WTC11 (cell line): ENCODE results near the gene NOP10. TPM values are rescaled to one million over a fixed set of nuclear protein-coding genes. Genes with fewer than 3 reads are reported as not detected.

Source experiments
- ATAC-seq: fragments of 200-7000 bp; cut with Tn5 transposase; 2 replicates; pipeline ENCODE4 v1.10.0; 2021; ENCODE audit warnings: mild to moderate bottlenecking, moderate library complexity
- CTCF ChIA-PET: fragments of 300-600 bp; sonication (Branson Sonifier 250); formaldehyde crosslinking; loops from one replicate; lab custom pipeline; 2021; ENCODE audit warnings: antibody characterized with exemption; lab: Charles Lee
- POLR2A ChIA-PET: fragments of 350-600 bp; sonication (Branson Sonifier 250); formaldehyde crosslinking; loops from one replicate; lab custom pipeline; 2021; ENCODE audit warnings: antibody characterized with exemption; lab: Charles Lee
- DNase-seq: peaks from one replicate; pipeline ENCODE4 v3.0.0; 2021; ENCODE audit warnings: low spot score
- H3K27ac Mint-ChIP-seq: 2 replicates; pipeline ENCODE4 v1.8.0; 2021; ENCODE audit warnings: mixed read lengths
- H3K27me3 Mint-ChIP-seq: 2 replicates; pipeline ENCODE4 v1.8.0; 2021; ENCODE audit warnings: low read depth, mild to moderate bottlenecking, moderate library complexity, mixed read lengths
- H3K36me3 Mint-ChIP-seq: 2 replicates; pipeline ENCODE4 v1.8.0; 2021; ENCODE audit warnings: mixed read lengths
- H3K4me1 Mint-ChIP-seq: 2 replicates; pipeline ENCODE4 v1.8.0; 2022; ENCODE audit warnings: mixed read lengths
- H3K4me3 Mint-ChIP-seq: 2 replicates; pipeline ENCODE4 v1.8.0; 2021; ENCODE audit warnings: mild to moderate bottlenecking, moderate library complexity, mixed read lengths
- H3K9me3 Mint-ChIP-seq: 2 replicates; pipeline ENCODE4 v1.8.0; 2021; ENCODE audit warnings: mixed read lengths
- CBFB ChIP-seq: sonication (generic); formaldehyde crosslinking; IDR thresholded peaks from 2 replicates; pipeline ENCODE4 v1.8.1; 2022; ENCODE audit warnings: mild to moderate bottlenecking, low read depth, missing genetic modification reagents
- EMX1 ChIP-seq: fragments of 250-450 bp; sonication (Bioruptor Pico); IDR thresholded peaks from 2 replicates; pipeline ENCODE4 v1.8.0; 2021; ENCODE audit warnings: mild to moderate bottlenecking
- FOXP1 ChIP-seq: sonication (generic); formaldehyde crosslinking; IDR thresholded peaks from 2 replicates; pipeline ENCODE4 v1.8.0; 2022; ENCODE audit warnings: missing genetic modification reagents, mild to moderate bottlenecking, moderate library complexity, borderline replicate concordance
- NFE2L1 ChIP-seq: sonication (generic); formaldehyde crosslinking; IDR thresholded peaks from 2 replicates; pipeline ENCODE4 v1.8.1; 2023; ENCODE audit warnings: missing genetic modification reagents
- NR2C2 ChIP-seq: sonication (generic); formaldehyde crosslinking; IDR thresholded peaks from 2 replicates; pipeline ENCODE4 v1.8.0; 2022; ENCODE audit warnings: mild to moderate bottlenecking, missing genetic modification reagents
- ZBTB21 ChIP-seq: sonication (generic); formaldehyde crosslinking; IDR thresholded peaks from 2 replicates; pipeline ENCODE4 v1.8.1; 2023; ENCODE audit warnings: mild to moderate bottlenecking, missing genetic modification reagents, borderline replicate concordance
- ZNF232 ChIP-seq: sonication (generic); formaldehyde crosslinking; IDR thresholded peaks from 2 replicates; pipeline ENCODE4 v1.8.0; 2022; ENCODE audit warnings: mild to moderate bottlenecking, missing genetic modification reagents
- ZNF396 ChIP-seq: fragments of 250-450 bp; sonication (Bioruptor Pico); IDR thresholded peaks from 2 replicates; pipeline ENCODE4 v1.8.0; 2021; ENCODE audit warnings: mild to moderate bottlenecking, moderate library complexity, borderline replicate concordance
- total RNA-seq: library from RNA; stranded (reverse); gene quantifications from 3 replicates; pipeline ENCODE4 v1.2.3, GENCODE V29; 2021
- TF ChIP-seq, protein P1 (sequence below): sonication (generic); formaldehyde crosslinking; IDR thresholded peaks from 2 replicates; pipeline ENCODE4 v1.8.0; 2022; ENCODE audit warnings: mild to moderate bottlenecking, missing genetic modification reagents
- TF ChIP-seq, protein P2 (sequence below): sonication (generic); formaldehyde crosslinking; IDR thresholded peaks from 2 replicates; pipeline ENCODE4 v1.8.1; 2023; ENCODE audit warnings: mild to moderate bottlenecking, missing genetic modification reagents, moderate library complexity
- TF ChIP-seq, protein P3 (sequence below): sonication (generic); formaldehyde crosslinking; IDR thresholded peaks from 2 replicates; pipeline ENCODE4 v1.8.0; 2023; ENCODE audit warnings: mild to moderate bottlenecking, missing genetic modification reagents
- TF ChIP-seq, protein P4 (sequence below): fragments of 250-450 bp; sonication (Bioruptor Pico); IDR thresholded peaks from 2 replicates; pipeline ENCODE4 v1.9.0; 2021; ENCODE audit warnings: mild to moderate bottlenecking, borderline replicate concordance
- TF ChIP-seq, protein P5 (sequence below): fragments of 250-450 bp; sonication (Bioruptor Pico); IDR thresholded peaks from 2 replicates; pipeline ENCODE4 v1.9.0; 2021; ENCODE audit warnings: mild to moderate bottlenecking
- TF ChIP-seq, protein P6 (sequence below): fragments of 250-450 bp; sonication (Bioruptor Pico); IDR thresholded peaks from 2 replicates; pipeline ENCODE4 v1.9.0; 2021; ENCODE audit warnings: mild to moderate bottlenecking
- TF ChIP-seq, protein P7 (sequence below): sonication (generic); formaldehyde crosslinking; IDR thresholded peaks from 2 replicates; pipeline ENCODE4 v1.8.1; 2023; ENCODE audit warnings: mild to moderate bottlenecking, missing genetic modification reagents
- TF ChIP-seq, protein P8 (sequence below): sonication (generic); formaldehyde crosslinking; IDR thresholded peaks from 2 replicates; pipeline ENCODE4 v1.8.0; 2022; ENCODE audit warnings: mild to moderate bottlenecking, missing genetic modification reagents

NOP10 gene
- total RNA-seq, 1 experiment from 2014 or later: 220 TPM

DNA sequence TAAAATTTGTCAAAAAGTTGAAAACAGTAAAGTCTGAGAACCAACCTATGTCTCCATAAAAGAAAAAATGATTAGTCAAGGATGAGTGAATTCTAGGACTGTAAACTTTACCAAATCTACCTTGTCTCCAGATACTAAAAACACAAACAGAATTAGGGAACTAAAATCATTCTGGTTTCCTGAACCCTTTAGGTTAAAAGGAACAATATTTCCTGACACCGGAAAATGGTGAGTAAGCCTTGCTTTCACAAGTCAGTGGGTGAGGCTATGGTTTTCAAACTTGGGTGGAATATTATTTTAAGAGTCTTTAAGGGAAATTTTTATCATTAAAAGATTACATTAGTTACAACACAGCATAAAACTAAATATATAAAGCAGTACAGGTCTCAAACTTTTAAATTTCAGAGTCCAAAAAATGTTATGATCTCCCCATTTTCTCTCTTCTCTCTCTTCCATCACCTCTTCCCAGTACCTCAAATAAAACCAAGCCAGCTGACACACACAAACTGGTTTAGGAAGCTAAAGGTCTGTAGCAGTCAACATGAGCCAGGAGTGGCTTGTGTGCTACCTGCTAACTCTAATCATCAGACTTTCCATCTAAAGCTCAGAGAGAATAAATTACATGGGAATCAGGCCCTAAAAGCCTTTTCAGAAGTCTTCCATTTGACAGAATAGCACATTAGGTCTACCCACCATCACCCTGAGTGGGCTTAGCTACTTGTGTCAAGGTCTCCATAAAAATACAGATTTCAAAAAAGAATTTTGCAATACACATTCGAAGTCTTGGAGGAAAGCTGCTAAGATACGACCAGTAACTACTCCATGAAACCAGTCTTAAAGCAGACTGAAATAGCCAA is 7.5 kb downstream of the NOP10 start:
- TF ChIP-seq NFE2L1 (CRISPR knock-in tag) (no peak), ZBTB21 (CRISPR knock-in tag) (no peak), EMX1 (CRISPR knock-in tag) (no peak), NR2C2 (CRISPR knock-in tag) (no peak), ZNF396 (CRISPR knock-in tag) (no peak), FOXP1 (no peak)
- TF ChIP-seq, protein P1, sequence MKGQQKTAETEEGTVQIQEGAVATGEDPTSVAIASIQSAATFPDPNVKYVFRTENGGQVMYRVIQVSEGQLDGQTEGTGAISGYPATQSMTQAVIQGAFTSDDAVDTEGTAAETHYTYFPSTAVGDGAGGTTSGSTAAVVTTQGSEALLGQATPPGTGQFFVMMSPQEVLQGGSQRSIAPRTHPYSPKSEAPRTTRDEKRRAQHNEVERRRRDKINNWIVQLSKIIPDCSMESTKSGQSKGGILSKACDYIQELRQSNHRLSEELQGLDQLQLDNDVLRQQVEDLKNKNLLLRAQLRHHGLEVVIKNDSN: no peak
- TF ChIP-seq, protein P2, sequence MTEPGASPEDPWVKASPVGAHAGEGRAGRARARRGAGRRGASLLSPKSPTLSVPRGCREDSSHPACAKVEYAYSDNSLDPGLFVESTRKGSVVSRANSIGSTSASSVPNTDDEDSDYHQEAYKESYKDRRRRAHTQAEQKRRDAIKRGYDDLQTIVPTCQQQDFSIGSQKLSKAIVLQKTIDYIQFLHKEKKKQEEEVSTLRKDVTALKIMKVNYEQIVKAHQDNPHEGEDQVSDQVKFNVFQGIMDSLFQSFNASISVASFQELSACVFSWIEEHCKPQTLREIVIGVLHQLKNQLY (CRISPR knock-in tag): no peak
- TF ChIP-seq, protein P3, sequence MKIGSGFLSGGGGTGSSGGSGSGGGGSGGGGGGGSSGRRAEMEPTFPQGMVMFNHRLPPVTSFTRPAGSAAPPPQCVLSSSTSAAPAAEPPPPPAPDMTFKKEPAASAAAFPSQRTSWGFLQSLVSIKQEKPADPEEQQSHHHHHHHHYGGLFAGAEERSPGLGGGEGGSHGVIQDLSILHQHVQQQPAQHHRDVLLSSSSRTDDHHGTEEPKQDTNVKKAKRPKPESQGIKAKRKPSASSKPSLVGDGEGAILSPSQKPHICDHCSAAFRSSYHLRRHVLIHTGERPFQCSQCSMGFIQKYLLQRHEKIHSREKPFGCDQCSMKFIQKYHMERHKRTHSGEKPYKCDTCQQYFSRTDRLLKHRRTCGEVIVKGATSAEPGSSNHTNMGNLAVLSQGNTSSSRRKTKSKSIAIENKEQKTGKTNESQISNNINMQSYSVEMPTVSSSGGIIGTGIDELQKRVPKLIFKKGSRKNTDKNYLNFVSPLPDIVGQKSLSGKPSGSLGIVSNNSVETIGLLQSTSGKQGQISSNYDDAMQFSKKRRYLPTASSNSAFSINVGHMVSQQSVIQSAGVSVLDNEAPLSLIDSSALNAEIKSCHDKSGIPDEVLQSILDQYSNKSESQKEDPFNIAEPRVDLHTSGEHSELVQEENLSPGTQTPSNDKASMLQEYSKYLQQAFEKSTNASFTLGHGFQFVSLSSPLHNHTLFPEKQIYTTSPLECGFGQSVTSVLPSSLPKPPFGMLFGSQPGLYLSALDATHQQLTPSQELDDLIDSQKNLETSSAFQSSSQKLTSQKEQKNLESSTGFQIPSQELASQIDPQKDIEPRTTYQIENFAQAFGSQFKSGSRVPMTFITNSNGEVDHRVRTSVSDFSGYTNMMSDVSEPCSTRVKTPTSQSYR (CRISPR knock-in tag): no peak
- TF ChIP-seq, protein P4, sequence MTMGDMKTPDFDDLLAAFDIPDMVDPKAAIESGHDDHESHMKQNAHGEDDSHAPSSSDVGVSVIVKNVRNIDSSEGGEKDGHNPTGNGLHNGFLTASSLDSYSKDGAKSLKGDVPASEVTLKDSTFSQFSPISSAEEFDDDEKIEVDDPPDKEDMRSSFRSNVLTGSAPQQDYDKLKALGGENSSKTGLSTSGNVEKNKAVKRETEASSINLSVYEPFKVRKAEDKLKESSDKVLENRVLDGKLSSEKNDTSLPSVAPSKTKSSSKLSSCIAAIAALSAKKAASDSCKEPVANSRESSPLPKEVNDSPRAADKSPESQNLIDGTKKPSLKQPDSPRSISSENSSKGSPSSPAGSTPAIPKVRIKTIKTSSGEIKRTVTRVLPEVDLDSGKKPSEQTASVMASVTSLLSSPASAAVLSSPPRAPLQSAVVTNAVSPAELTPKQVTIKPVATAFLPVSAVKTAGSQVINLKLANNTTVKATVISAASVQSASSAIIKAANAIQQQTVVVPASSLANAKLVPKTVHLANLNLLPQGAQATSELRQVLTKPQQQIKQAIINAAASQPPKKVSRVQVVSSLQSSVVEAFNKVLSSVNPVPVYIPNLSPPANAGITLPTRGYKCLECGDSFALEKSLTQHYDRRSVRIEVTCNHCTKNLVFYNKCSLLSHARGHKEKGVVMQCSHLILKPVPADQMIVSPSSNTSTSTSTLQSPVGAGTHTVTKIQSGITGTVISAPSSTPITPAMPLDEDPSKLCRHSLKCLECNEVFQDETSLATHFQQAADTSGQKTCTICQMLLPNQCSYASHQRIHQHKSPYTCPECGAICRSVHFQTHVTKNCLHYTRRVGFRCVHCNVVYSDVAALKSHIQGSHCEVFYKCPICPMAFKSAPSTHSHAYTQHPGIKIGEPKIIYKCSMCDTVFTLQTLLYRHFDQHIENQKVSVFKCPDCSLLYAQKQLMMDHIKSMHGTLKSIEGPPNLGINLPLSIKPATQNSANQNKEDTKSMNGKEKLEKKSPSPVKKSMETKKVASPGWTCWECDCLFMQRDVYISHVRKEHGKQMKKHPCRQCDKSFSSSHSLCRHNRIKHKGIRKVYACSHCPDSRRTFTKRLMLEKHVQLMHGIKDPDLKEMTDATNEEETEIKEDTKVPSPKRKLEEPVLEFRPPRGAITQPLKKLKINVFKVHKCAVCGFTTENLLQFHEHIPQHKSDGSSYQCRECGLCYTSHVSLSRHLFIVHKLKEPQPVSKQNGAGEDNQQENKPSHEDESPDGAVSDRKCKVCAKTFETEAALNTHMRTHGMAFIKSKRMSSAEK (CRISPR knock-in tag): no peak
- TF ChIP-seq, protein P5, sequence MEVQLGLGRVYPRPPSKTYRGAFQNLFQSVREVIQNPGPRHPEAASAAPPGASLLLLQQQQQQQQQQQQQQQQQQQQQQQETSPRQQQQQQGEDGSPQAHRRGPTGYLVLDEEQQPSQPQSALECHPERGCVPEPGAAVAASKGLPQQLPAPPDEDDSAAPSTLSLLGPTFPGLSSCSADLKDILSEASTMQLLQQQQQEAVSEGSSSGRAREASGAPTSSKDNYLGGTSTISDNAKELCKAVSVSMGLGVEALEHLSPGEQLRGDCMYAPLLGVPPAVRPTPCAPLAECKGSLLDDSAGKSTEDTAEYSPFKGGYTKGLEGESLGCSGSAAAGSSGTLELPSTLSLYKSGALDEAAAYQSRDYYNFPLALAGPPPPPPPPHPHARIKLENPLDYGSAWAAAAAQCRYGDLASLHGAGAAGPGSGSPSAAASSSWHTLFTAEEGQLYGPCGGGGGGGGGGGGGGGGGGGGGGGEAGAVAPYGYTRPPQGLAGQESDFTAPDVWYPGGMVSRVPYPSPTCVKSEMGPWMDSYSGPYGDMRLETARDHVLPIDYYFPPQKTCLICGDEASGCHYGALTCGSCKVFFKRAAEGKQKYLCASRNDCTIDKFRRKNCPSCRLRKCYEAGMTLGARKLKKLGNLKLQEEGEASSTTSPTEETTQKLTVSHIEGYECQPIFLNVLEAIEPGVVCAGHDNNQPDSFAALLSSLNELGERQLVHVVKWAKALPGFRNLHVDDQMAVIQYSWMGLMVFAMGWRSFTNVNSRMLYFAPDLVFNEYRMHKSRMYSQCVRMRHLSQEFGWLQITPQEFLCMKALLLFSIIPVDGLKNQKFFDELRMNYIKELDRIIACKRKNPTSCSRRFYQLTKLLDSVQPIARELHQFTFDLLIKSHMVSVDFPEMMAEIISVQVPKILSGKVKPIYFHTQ (CRISPR knock-in tag): no peak
- ATAC-seq: no peak
- ChIA-PET POLR2A (interaction anchor here (0.6 kb wide), 1 partner anchor 35 kb away, joined by 6 read pairs; no protein-coding TSS in a partner anchor), CTCF (interaction anchor here (1.2 to 1.7 kb wide), 2 partner anchors 23 to 33 kb away, joined by 3 to 4 read pairs; no protein-coding TSS in a partner anchor)
- DNase-seq: no peak
- H3K4me3 Mint-ChIP-seq: no peak overlapping the region
- no peak overlapping the region for H3K27ac Mint-ChIP-seq
- no peaks in the 10 kb centered on the region for H3K9me3 Mint-ChIP-seq
- H3K36me3 Mint-ChIP-seq: peaks cover 9% of the 10 kb centered on the region
- H3K4me1 Mint-ChIP-seq: peaks cover 15% of the 10 kb centered on the region
- H3K27me3 Mint-ChIP-seq: peaks cover 6% of the 10 kb centered on the region

DNA sequence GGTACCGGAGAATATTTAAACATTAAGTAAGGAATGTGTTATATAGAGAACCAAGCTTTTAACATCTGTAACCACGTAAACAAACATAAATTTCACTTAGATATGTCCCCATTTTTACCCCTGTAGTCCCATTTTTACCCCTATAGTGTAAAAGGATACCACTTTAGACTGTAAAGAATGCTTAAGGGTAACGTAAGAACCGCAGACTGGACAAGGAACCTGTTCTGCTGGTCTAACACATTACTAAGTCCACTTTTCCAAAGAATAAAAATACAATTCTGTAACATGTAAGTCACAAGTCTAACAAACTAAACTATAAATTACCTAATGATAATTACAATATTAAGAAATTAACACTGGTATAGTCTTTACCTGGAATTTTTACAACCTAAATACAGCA is 8.3 kb downstream of the NOP10 start:
- Mint-ChIP-seq H3K9me3 (no peaks in the 10 kb centered on the region), H3K27me3 (peaks cover 6% of the 10 kb centered on the region), H3K27ac (no peak overlapping the region), H3K36me3 (0 out of 2 replicates have a peak, but pooled peaks cover 3% of the 10 kb centered on the region), H3K4me3 (no peak overlapping the region), H3K4me1 (peaks cover 11% of the 10 kb centered on the region)
- ATAC-seq (no peak), DNase-seq (no peak)
- POLR2A ChIA-PET: no interaction called here
- CTCF ChIA-PET: interaction anchor here (1.0 kb wide), 1 partner anchor 9 kb away, joined by 4 read pairs; the partner anchor contains the start of genes NOP10 and NUTM1
- TF ChIP-seq, protein P6, sequence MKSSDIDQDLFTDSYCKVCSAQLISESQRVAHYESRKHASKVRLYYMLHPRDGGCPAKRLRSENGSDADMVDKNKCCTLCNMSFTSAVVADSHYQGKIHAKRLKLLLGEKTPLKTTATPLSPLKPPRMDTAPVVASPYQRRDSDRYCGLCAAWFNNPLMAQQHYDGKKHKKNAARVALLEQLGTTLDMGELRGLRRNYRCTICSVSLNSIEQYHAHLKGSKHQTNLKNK: no peak
- TF ChIP-seq CBFB (CRISPR knock-in tag) (no peak), ZNF232 (no peak)
- TF ChIP-seq, protein P2 (CRISPR knock-in tag): no peak
- TF ChIP-seq, protein P7, sequence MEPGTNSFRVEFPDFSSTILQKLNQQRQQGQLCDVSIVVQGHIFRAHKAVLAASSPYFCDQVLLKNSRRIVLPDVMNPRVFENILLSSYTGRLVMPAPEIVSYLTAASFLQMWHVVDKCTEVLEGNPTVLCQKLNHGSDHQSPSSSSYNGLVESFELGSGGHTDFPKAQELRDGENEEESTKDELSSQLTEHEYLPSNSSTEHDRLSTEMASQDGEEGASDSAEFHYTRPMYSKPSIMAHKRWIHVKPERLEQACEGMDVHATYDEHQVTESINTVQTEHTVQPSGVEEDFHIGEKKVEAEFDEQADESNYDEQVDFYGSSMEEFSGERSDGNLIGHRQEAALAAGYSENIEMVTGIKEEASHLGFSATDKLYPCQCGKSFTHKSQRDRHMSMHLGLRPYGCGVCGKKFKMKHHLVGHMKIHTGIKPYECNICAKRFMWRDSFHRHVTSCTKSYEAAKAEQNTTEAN (CRISPR knock-in tag): no peak
- TF ChIP-seq, protein P8, sequence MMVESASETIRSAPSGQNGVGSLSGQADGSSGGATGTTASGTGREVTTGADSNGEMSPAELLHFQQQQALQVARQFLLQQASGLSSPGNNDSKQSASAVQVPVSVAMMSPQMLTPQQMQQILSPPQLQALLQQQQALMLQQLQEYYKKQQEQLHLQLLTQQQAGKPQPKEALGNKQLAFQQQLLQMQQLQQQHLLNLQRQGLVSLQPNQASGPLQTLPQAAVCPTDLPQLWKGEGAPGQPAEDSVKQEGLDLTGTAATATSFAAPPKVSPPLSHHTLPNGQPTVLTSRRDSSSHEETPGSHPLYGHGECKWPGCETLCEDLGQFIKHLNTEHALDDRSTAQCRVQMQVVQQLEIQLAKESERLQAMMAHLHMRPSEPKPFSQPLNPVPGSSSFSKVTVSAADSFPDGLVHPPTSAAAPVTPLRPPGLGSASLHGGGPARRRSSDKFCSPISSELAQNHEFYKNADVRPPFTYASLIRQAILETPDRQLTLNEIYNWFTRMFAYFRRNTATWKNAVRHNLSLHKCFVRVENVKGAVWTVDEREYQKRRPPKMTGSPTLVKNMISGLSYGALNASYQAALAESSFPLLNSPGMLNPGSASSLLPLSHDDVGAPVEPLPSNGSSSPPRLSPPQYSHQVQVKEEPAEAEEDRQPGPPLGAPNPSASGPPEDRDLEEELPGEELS: no peak
